Liver (tissue), 9 donors: ENCODE measurements around the gene ATP2C1. TPM values are rescaled to one million over a fixed set of nuclear protein-coding genes. Genes with fewer than 3 reads are reported as not detected.

ENCODE experiments used
- DNase-seq: peaks from one replicate; pipeline ENCODE4 v3.0.0-alpha.2; 2017; ENCODE audit warnings: low spot score
- H3K27ac ChIP-seq, 2 donors: one replicate each; pipeline ENCODE4 v1.7.0; 2013; ENCODE audit warnings: inconsistent platforms in 2 of 2, low read length in 2 of 2, control low read depth in 1 of 2, low read depth in 1 of 2, mild to moderate bottlenecking in 1 of 2
- H3K27me3 ChIP-seq, 4 donors: one replicate each; pipeline versions ENCODE4 v1.6.1 to v1.7.0; 2013; ENCODE audit warnings: low read length in 3 of 4, inconsistent platforms in 1 of 4, mild to moderate bottlenecking in 1 of 4, moderate library complexity in 1 of 4; ENCODE audit not compliant: control insufficient read depth in 4 of 4, insufficient read depth in 4 of 4
- H3K36me3 ChIP-seq, 4 donors: one replicate each; pipeline versions ENCODE4 v1.6.1 to v1.7.0; 2013; ENCODE audit warnings: low read length in 3 of 4, mild to moderate bottlenecking in 3 of 4, low read depth in 1 of 4, moderate library complexity in 1 of 4; ENCODE audit not compliant: control insufficient read depth in 4 of 4, insufficient read depth in 3 of 4
- H3K4me1 ChIP-seq, 4 donors: one replicate each; pipeline versions ENCODE4 v1.6.1 to v1.7.0; 2013; ENCODE audit warnings: low read length in 3 of 4, mild to moderate bottlenecking in 3 of 4, moderate library complexity in 1 of 4; ENCODE audit not compliant: control insufficient read depth in 4 of 4, insufficient read depth in 4 of 4
- H3K4me3 ChIP-seq, 3 donors: one replicate each; pipeline versions ENCODE4 v1.6.1 to v1.7.0; 2013; ENCODE audit warnings: low read length in 3 of 3, control low read depth in 1 of 3, low read depth in 1 of 3, mild to moderate bottlenecking in 1 of 3
- H3K9ac ChIP-seq, 2 donors: one replicate each; pipeline ENCODE4 v1.7.0; 2013; ENCODE audit warnings: low read length in 2 of 2, mild to moderate bottlenecking in 2 of 2, moderate library complexity in 2 of 2, control low read depth in 1 of 2, low read depth in 1 of 2
- H3K9me3 ChIP-seq, 4 donors: one replicate each; pipeline versions ENCODE4 v1.6.1 to v1.7.0; 2013; ENCODE audit warnings: low read length in 3 of 4; ENCODE audit not compliant: control insufficient read depth in 4 of 4
- ATF3 ChIP-seq: IDR thresholded peaks from 2 replicates; pipeline ENCODE4 v1.6.1; 2016; ENCODE audit warnings: antibody characterized with exemption
- CTCF ChIP-seq: fragments of 150-350 bp; IDR thresholded peaks from 2 replicates; pipeline ENCODE4 v1.5.1; 2017; ENCODE audit warnings: improper control_type of control experiment, low read depth, low read length; ENCODE audit not compliant: missing input control
- EGR1 ChIP-seq, 2 donors: IDR thresholded peaks; 2 replicates each; pipeline ENCODE4 v1.6.1; 2016 to 2018; ENCODE audit warnings: antibody characterized with exemption in 2 of 2, low read depth in 2 of 2
- FOXA1 ChIP-seq: IDR thresholded peaks from 2 replicates; pipeline ENCODE4 v1.6.1; 2016; ENCODE audit warnings: antibody characterized with exemption
- FOXA2 ChIP-seq: IDR thresholded peaks from 2 replicates; pipeline ENCODE4 v1.6.1; 2016; ENCODE audit warnings: antibody characterized with exemption
- GABPA ChIP-seq, 2 donors: IDR thresholded peaks in 1 of 2; conservative IDR thresholded peaks in 1 of 2; 2 replicates each; pipeline ENCODE4 v1.6.1; 2016; ENCODE audit warnings: antibody characterized with exemption in 2 of 2, mild to moderate bottlenecking in 1 of 2, moderate library complexity in 1 of 2
- HNF4A ChIP-seq, 2 donors: conservative IDR thresholded peaks; 2 replicates each; pipeline ENCODE4 v1.6.1; 2016; ENCODE audit warnings: antibody characterized with exemption in 2 of 2, mild to moderate bottlenecking in 2 of 2
- HNF4G ChIP-seq: IDR thresholded peaks from 2 replicates; pipeline ENCODE4 v1.6.1; 2016; ENCODE audit warnings: antibody characterized with exemption
- JUND ChIP-seq, 2 donors: IDR thresholded peaks; 2 replicates each; pipeline ENCODE4 v1.6.1; 2016; ENCODE audit warnings: antibody characterized with exemption in 2 of 2
- MAX ChIP-seq: IDR thresholded peaks from 2 replicates; pipeline ENCODE4 v1.6.1; 2016; ENCODE audit warnings: antibody characterized with exemption
- RAD21 ChIP-seq, 2 donors: IDR thresholded peaks; 2 replicates each; pipeline ENCODE4 v1.6.1; 2016; ENCODE audit warnings: antibody characterized with exemption in 2 of 2, mild to moderate bottlenecking in 2 of 2
- REST ChIP-seq: IDR thresholded peaks from 2 replicates; pipeline ENCODE4 v1.6.1; 2016; ENCODE audit warnings: antibody characterized with exemption, mild to moderate bottlenecking
- RXRA ChIP-seq, 2 donors: IDR thresholded peaks; 2 replicates each; pipeline ENCODE4 v1.6.1; 2017 to 2018; ENCODE audit warnings: antibody characterized with exemption in 2 of 2, mild to moderate bottlenecking in 1 of 2
- TAF1 ChIP-seq: conservative IDR thresholded peaks from 2 replicates; pipeline ENCODE4 v1.6.1; 2016; ENCODE audit warnings: antibody characterized with exemption, mild to moderate bottlenecking
- YY1 ChIP-seq: IDR thresholded peaks from 2 replicates; pipeline ENCODE4 v1.6.1; 2016; ENCODE audit warnings: antibody characterized with exemption, mild to moderate bottlenecking
- WGBS: extraction: QIAGEN DNeasy Blood & Tissue Kit; methylation state at CpG from one replicate; pipeline ENCODE4 v1.1.7; 2013; 5-methylcytosine and 5-hydroxymethylcytosine counted together
- polyA plus RNA-seq, 2 donors: library from polyadenylated mRNA; stranded (reverse) in 1 of 2; unstranded in 1 of 2; fragments of 200-250 nt in 1 of 2; fragments of >200 nt in 1 of 2; fragmentation: Nextera tagmentation in 1 of 2; extraction: Ambion mirVana in 1 of 2; gene quantifications; one replicate each; pipeline versions ENCODE4 v1.2.1 to v1.2.3, GENCODE V29; 2013 to 2015
- total RNA-seq, 2 donors: library from RNA; depleted of rRNA; stranded (reverse); fragments of >200 nt; gene quantifications; one replicate each; pipeline ENCODE4 v1.2.3, GENCODE V29; 2014
- donor health status: healthy.
- donor health status: healthy.
- donor health status: healthy.
- donor health status: healthy.
- donor health status: healthy.

ATP2C1 gene
- total and polyA plus RNA-seq, 4 donors: 10.5 to 45.1 (median 25.2) TPM

GRCh38 chr3:131007782-131008181 lies 113.9 kb downstream of the ATP2C1 start:
- Histone ChIP-seq H3K27me3 (no peaks in the 10 kb centered on the region), H3K4me1 (no peaks in the 10 kb centered on the region), H3K36me3 (peaks cover 0 to 11% (median 9%) of the 10 kb centered on the region in 4 donors), H3K4me3 (no peak overlapping the region), H3K9ac (no peak overlapping the region), H3K9me3 (no peaks in the 10 kb centered on the region), H3K27ac (no peak overlapping the region)
- DNase-seq: no peak
- TF ChIP-seq TAF1: no peak
- no peak for TF ChIP-seq YY1
- TF ChIP-seq HNF4A (conservative IDR thresholded peaks at IDR 0.05): no peak
- no peak for TF ChIP-seq EGR1 (IDR thresholded peaks at IDR 0.05; ENCODE audit: low read depth in 2 of 2)
- TF ChIP-seq ATF3: no peak
- TF ChIP-seq JUND (IDR thresholded peaks at IDR 0.05): no peak
- no peak for TF ChIP-seq GABPA (IDR thresholded peaks at IDR 0.05 in 1 of 2, conservative IDR thresholded peaks at IDR 0.05 in 1 of 2)
- no peak for TF ChIP-seq RAD21 (IDR thresholded peaks at IDR 0.05)
- no peak for TF ChIP-seq CTCF
- no peak for TF ChIP-seq RXRA (IDR thresholded peaks at IDR 0.05)
- TF ChIP-seq MAX: no peak
- WGBS: 98% methylated on average over 2 of the region's 2 CpGs

- H3K4me3 ChIP-seq: no peak overlapping the region
- H3K9me3 ChIP-seq: no peaks in the 10 kb centered on the region
- TF ChIP-seq FOXA2 (no peak), RXRA (IDR thresholded peaks at IDR 0.05) (no peak), EGR1 (IDR thresholded peaks at IDR 0.05; ENCODE audit: low read depth in 2 of 2) (no peak), TAF1 (no peak), YY1 (no peak), CTCF (no peak), REST (no peak), FOXA1 (no peak), HNF4G (no peak)
- no peaks in the 10 kb centered on the region for H3K4me1 ChIP-seq
- peaks cover 0 to 15% (median 14%) of the 10 kb centered on the region in 4 donors for H3K36me3 ChIP-seq
- H3K9ac ChIP-seq: no peak overlapping the region
- no peaks in the 10 kb centered on the region for H3K27me3 ChIP-seq
- DNase-seq: no peak
- 100% methylated on average over 1 of the region's 1 CpG for WGBS
- H3K27ac ChIP-seq: no peak overlapping the region
These were observed 114.4 kb downstream of the ATP2C1 start for GRCh38 chr3:131008326-131008725.
